Psoas muscle (tissue), 8 donors: ENCODE results near the gene SEMG2. TPM values are rescaled to one million over a fixed set of nuclear protein-coding genes. Genes with fewer than 3 reads are reported as not detected.

ENCODE experiments used
- ATAC-seq, 4 donors: fragments of 200-7000 bp; cut with Tn5 transposase; one replicate each; pipeline ENCODE4 v1.9.1; 2020; ENCODE audit warnings: moderate library complexity in 3 of 4, mild to moderate bottlenecking in 2 of 4
- DNase-seq, 2 donors: peaks; one replicate each; pipeline ENCODE4 v3.0.0-alpha.2; 2020
- H3K27ac ChIP-seq: fragments of 200-600 bp; one replicate; pipeline ENCODE4 v1.8.0; 2022
- H3K27me3 ChIP-seq, 3 donors: fragments of 200-600 bp in 1 of 3; one replicate each; pipeline versions ENCODE4 v1.6.1 to v1.8.0; 2013 to 2022; ENCODE audit warnings: low read length in 2 of 3, mild to moderate bottlenecking in 2 of 3, moderate library complexity in 1 of 3; ENCODE audit not compliant: insufficient read depth in 3 of 3
- H3K36me3 ChIP-seq, 2 donors: fragments of 200-600 bp in 1 of 2; one replicate each; pipeline versions ENCODE4 v1.6.1 to v1.8.0; 2013 to 2022; ENCODE audit warnings: low read depth in 1 of 2, mild to moderate bottlenecking in 1 of 2, moderate library complexity in 1 of 2; ENCODE audit not compliant: insufficient read depth in 1 of 2
- H3K4me1 ChIP-seq: fragments of 200-600 bp; one replicate; pipeline ENCODE4 v1.8.0; 2022
- H3K4me3 ChIP-seq: fragments of 200-600 bp; one replicate; pipeline ENCODE4 v1.8.0; 2022; ENCODE audit warnings: mild to moderate bottlenecking
- H3K9me3 ChIP-seq: fragments of 200-600 bp; one replicate; pipeline ENCODE4 v1.8.0; 2022
- CTCF ChIP-seq: fragments of 200-600 bp; IDR thresholded peaks from one replicate; pipeline ENCODE4 v1.8.0; 2022; ENCODE audit warnings: antibody characterized with exemption
- WGBS, 3 donors: extraction: QIAGEN DNeasy Blood & Tissue Kit; methylation state at CpG; one replicate each; pipeline versions ENCODE4 v1.1.6 to v1.1.7; 2013; 5-methylcytosine and 5-hydroxymethylcytosine counted together
- intact Hi-C, 2 donors: fragments of 100-400 bp; cut with DNase I; formaldehyde crosslinking; loops; one replicate each; pipeline versions ENCODE4 v1.11.0 to v1.14.2; 2022
- long read RNA-seq, 2 donors: library from polyadenylated mRNA; unstranded; transcript quantifications; one replicate each; pipeline ENCODE4 v2.0.0, GENCODE V29; 2021
- polyA plus RNA-seq, 3 donors: library from polyadenylated mRNA; stranded (reverse); fragments of 200-250 nt; gene quantifications; one replicate each; pipeline ENCODE4 v1.2.3, GENCODE V29; 2013
- total RNA-seq, 4 donors: library from RNA; stranded (reverse); fragmentation: NEBNext Ultra II Directional in 2 of 4; extraction: Animal tissue kit (Norgen Biotek cat#: 25700) in 2 of 4; gene quantifications; one replicate each; pipeline versions ENCODE4 v1.2.1 to v1.2.4, GENCODE V29; 2021 to 2023
- donor health status: healthy with polysubstance abuse.
- donor health status: DM: no; HTN: no; CAD: no; lungs with moderate emphysema.
- donor health status: Bipolar disorder and iron deficiency.
- donor health status: healthy.
- donor health status: DM: yes; HTN: yes; CAD: no.
- donor health status: DM: no; HTN: no; CAD: no.
- donor health status: DM: no; HTN: no; CAD: no.
- donor health status: DM: yes; HTN: yes; CAD: no.

The SEMG2 gene
- total RNA-seq (not detected), polyA plus RNA-seq (not detected)
- long read RNA-seq, donor 1, result 0 reads
- long read RNA-seq, donor 2, result 0 reads

- no peaks in the 10 kb centered on the region for H3K9me3 ChIP-seq
- H3K4me3 ChIP-seq, result no peak within 1 kb of the TSS
- peaks cover 2 to 6% (median 5%) of the 10 kb centered on the region in 3 donors for H3K27me3 ChIP-seq
- 82 to 90% (median 87%) methylated on average over 4 of the region's 4 CpGs for WGBS, 3 donors
- no peak for ATAC-seq
- intact Hi-C loops, result no loop called here
- H3K4me1 ChIP-seq, result no peaks in the 10 kb centered on the region
- DNase-seq, result no peak
- H3K36me3 ChIP-seq, result no peaks in the 10 kb centered on the region
- no peak for TF ChIP-seq CTCF
- no peak within 1 kb of the TSS for H3K27ac ChIP-seq
These were observed at the start of gene SEMG2 for GRCh38 chr20:45221076-45221475. Gene SEMG2 (plus strand): TSS chr20:45221373. CDS start chr20:45221390, 17 bp downstream.

GRCh38 chr20:45173522-45173921 lies 47.7 kb upstream of the SEMG2 start:
- 26 to 43% (median 29%) methylated on average over 1 of the region's 1 CpG for WGBS, 3 donors
- Histone ChIP-seq H3K9me3 (peaks cover 6% of the 10 kb centered on the region), H3K27me3 (peaks cover 0 to 4% (median 0%) of the 10 kb centered on the region in 3 donors), H3K27ac (no peak overlapping the region), H3K36me3 (no peaks in the 10 kb centered on the region), H3K4me3 (no peak overlapping the region), H3K4me1 (no peaks in the 10 kb centered on the region)
- no peak for TF ChIP-seq CTCF
- DNase-seq (no peak), ATAC-seq (no peak)
- intact Hi-C loops, result no loop called here

- intact Hi-C loops, result no loop called here
- WGBS, 3 donors, result 61 to 76% (median 62%) methylated on average over 8 of the region's 8 CpGs
- H3K27ac ChIP-seq, result no peak within 1 kb of the TSS
These were observed 46.5 kb upstream of the SEMG2 start, which contains the start of gene PI3 for GRCh38 chr20:45174434-45175364. Gene PI3 (plus strand): TSS chr20:45174902. CDS start chr20:45174923, 21 bp downstream.

GRCh38 chr20:45176526-45177267 lies 44.5 kb upstream of the SEMG2 start:
- no peak for DNase-seq
- intact Hi-C loops, result no loop called here
- TF ChIP-seq CTCF, result no peak
- Histone ChIP-seq H3K4me3 (no peak overlapping the region), H3K4me1 (no peaks in the 10 kb centered on the region), H3K27me3 (peaks cover 0 to 4% (median 0%) of the 10 kb centered on the region in 3 donors), H3K36me3 (no peaks in the 10 kb centered on the region), H3K27ac (no peak overlapping the region), H3K9me3 (no peaks in the 10 kb centered on the region)
- 48 to 58% (median 58%) methylated on average over 4 of the region's 4 CpGs for WGBS, 3 donors
- no peak for ATAC-seq

More at GRCh38 chr20:45174434-45175364, 46.5 kb upstream of the SEMG2 start, which contains the start of gene PI3:
- Histone ChIP-seq H3K4me3 (no peak within 1 kb of the TSS), H3K4me1 (no peaks in the 10 kb centered on the region), H3K36me3 (no peaks in the 10 kb centered on the region), H3K27me3 (peaks cover 0 to 4% (median 0%) of the 10 kb centered on the region in 3 donors), H3K9me3 (no peaks in the 10 kb centered on the region)
- TF ChIP-seq CTCF, result no peak
- DNase-seq (no peak), ATAC-seq (no peak)
